Mammary epithelial cell (primary cell): Measurements from ENCODE around the gene PLIN4.

Experiments
- EZH2 ChIP-seq: IDR thresholded peaks from 2 replicates; pipeline ENCODE4 v1.6.1; 2012; ENCODE audit warnings: low read length, inconsistent platforms, borderline replicate concordance
- TF ChIP-seq, protein P1 (sequence below), 2 donors: IDR thresholded peaks in 1 of 2; conservative IDR thresholded peaks in 1 of 2; 2 replicates each; pipeline ENCODE4 v1.5.1; 2011 to 2012; ENCODE audit warnings: inconsistent platforms in 2 of 2, low read length in 2 of 2, mild to moderate bottlenecking in 2 of 2, control low read depth in 1 of 2, low read depth in 1 of 2; ENCODE audit not compliant: insufficient read depth in 1 of 2; ENCODE audit errors: extremely low read depth in 1 of 2

DNA sequence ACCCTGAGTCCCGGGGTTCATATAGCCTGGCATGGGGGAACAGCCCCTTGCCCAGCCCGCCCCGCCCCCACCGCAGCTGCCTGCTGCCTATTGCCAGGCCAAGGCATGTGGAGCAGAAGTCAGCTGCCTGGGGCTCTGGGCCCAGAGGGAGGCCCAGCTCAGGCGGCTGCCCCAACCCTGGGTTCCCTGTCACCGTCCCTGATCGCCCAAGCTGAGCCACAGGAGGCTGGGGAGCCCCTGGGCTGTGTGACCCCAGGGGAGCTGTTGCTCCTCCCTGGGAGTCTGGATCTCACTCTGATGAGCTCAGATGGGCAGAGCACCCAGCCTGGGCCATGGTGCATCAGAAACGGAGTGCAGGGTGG lies 1.4 kb downstream of the PLIN4 start:
- TF ChIP-seq, protein P1, sequence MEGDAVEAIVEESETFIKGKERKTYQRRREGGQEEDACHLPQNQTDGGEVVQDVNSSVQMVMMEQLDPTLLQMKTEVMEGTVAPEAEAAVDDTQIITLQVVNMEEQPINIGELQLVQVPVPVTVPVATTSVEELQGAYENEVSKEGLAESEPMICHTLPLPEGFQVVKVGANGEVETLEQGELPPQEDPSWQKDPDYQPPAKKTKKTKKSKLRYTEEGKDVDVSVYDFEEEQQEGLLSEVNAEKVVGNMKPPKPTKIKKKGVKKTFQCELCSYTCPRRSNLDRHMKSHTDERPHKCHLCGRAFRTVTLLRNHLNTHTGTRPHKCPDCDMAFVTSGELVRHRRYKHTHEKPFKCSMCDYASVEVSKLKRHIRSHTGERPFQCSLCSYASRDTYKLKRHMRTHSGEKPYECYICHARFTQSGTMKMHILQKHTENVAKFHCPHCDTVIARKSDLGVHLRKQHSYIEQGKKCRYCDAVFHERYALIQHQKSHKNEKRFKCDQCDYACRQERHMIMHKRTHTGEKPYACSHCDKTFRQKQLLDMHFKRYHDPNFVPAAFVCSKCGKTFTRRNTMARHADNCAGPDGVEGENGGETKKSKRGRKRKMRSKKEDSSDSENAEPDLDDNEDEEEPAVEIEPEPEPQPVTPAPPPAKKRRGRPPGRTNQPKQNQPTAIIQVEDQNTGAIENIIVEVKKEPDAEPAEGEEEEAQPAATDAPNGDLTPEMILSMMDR (conservative IDR thresholded peaks at IDR 0.05 in 1 of 2, IDR thresholded peaks at IDR 0.05 in 1 of 2; ENCODE audit: extremely low read depth in 1 of 2, insufficient read depth in 1 of 2, low read depth in 1 of 2, low read length in 2 of 2), result no peak
- no peak for TF ChIP-seq EZH2
